OCI-M2 (cell line): Measurements from ENCODE around the gene MAP4K4.

Source experiments
- DNase-seq: peaks from one replicate; lab custom pipeline; 2025; ENCODE audit not compliant: unreplicated experiment; lab: John Stamatoyannopoulos, UW

Gene MAP4K4

GRCh38 chr2:101697124-101698013, at the start of gene MAP4K4:
Gene MAP4K4 (plus strand): TSS chr2:101697707. CDS start chr2:101698081, 374 bp downstream.
- no peak for DNase-seq

GRCh38 chr2:101653469-101653868, 44.0 kb upstream of the MAP4K4 start:
- DNase-seq = no peak

GRCh38 chr2:101655702-101656422, 41.6 kb upstream of the MAP4K4 start:
- no peak for DNase-seq

- DNase-seq = no peak
Measured at GRCh38 chr2:101657787-101658186, 39.7 kb upstream of the MAP4K4 start.

- DNase-seq = no peak
Measured at GRCh38 chr2:101658387-101658786, 39.1 kb upstream of the MAP4K4 start.

- no peak for DNase-seq
Measured at GRCh38 chr2:101665312-101665711, 32.2 kb upstream of the MAP4K4 start.

GRCh38 chr2:101667823-101668222, 29.7 kb upstream of the MAP4K4 start:
- no peak for DNase-seq

GRCh38 chr2:101672047-101672446, 25.5 kb upstream of the MAP4K4 start:
- DNase-seq = no peak

GRCh38 chr2:101673920-101674319, 23.6 kb upstream of the MAP4K4 start:
- no peak for DNase-seq

GRCh38 chr2:101675512-101675911, 22.0 kb upstream of the MAP4K4 start:
- DNase-seq = no peak

- DNase-seq = no peak
Measured at GRCh38 chr2:101676674-101677073, 20.8 kb upstream of the MAP4K4 start.

- DNase-seq = no peak
Measured at GRCh38 chr2:101677658-101678057, 19.8 kb upstream of the MAP4K4 start.

- no peak for DNase-seq
Measured at GRCh38 chr2:101678379-101678778, 19.1 kb upstream of the MAP4K4 start.

GRCh38 chr2:101679037-101679726, 18.3 kb upstream of the MAP4K4 start:
- no peak for DNase-seq

- DNase-seq = no peak
Measured at GRCh38 chr2:101679801-101680487, 17.6 kb upstream of the MAP4K4 start.

GRCh38 chr2:101682311-101682710, 15.2 kb upstream of the MAP4K4 start:
- DNase-seq = no peak

GRCh38 chr2:101684313-101684712, 13.2 kb upstream of the MAP4K4 start:
- no peak for DNase-seq

GRCh38 chr2:101688261-101688660, 9.2 kb upstream of the MAP4K4 start:
- DNase-seq = no peak

GRCh38 chr2:101689114-101689825, 8.2 kb upstream of the MAP4K4 start:
- DNase-seq = no peak

- no peak for DNase-seq
Measured at GRCh38 chr2:101690547-101691152, 6.9 kb upstream of the MAP4K4 start.
